ENCODE results near the gene USF1.
A peak's percentile ranks its signal among the peaks of the same experiment; 100 is the strongest.
"Not testable (repeated sequence)": the region's sequence is repeated elsewhere in the genome, so short reads cannot be mapped to it uniquely, and the experiment has no call there.

The USF1 gene

DNA sequence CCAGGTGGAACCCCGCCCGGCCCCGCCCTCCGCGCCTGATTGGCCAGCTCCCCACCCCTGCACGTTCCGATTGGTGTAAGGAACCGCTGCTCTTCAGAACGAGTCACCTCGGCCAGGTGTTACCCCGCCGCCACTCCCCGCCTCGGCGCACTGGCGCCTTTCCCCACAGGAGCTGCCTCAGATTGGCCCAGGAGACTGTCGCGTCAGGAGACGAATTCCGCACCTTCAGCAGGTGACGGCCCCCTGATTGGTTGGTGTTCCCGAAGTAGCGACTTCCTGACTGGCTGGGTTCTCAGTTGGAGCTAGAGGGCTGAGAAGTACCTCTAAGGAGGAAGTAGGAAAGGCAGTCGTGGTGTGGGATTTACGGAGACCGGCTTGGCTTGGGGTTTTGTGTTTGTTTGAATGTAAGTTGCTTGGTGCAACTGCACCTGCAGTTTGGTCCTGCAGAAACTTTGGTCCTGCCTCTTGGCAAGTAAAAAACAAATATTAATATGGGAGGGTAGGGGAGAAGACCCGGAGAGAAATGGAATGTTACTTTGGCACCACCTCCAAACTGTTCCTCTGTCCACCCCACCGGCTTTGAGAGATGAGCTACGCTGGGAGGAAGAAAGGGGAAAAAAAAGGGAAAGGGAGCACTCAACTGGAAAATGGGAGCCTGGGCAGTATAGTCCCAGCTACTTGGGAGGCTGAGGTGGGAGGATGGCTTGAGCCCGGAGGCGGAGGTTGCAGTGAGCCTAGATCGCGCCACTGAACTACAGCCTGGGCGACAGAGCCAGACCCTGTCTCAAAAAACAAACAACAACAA is 24.4 kb downstream of the USF1 start:
- H3K27ac ChIP-seq: peak overlapping the region; percentile 90

GRCh38 chr1:161020509-161021164 is 25.1 kb downstream of the USF1 start, which contains the start of gene F11R:
Gene F11R, minus strand, starts transcription at chr1:161021152. Its CDS starts 79 bp downstream, at chr1:161021073.
- peak within 1 kb of the TSS; percentile 90 for H3K27ac ChIP-seq
- TF ChIP-seq, protein P1, sequence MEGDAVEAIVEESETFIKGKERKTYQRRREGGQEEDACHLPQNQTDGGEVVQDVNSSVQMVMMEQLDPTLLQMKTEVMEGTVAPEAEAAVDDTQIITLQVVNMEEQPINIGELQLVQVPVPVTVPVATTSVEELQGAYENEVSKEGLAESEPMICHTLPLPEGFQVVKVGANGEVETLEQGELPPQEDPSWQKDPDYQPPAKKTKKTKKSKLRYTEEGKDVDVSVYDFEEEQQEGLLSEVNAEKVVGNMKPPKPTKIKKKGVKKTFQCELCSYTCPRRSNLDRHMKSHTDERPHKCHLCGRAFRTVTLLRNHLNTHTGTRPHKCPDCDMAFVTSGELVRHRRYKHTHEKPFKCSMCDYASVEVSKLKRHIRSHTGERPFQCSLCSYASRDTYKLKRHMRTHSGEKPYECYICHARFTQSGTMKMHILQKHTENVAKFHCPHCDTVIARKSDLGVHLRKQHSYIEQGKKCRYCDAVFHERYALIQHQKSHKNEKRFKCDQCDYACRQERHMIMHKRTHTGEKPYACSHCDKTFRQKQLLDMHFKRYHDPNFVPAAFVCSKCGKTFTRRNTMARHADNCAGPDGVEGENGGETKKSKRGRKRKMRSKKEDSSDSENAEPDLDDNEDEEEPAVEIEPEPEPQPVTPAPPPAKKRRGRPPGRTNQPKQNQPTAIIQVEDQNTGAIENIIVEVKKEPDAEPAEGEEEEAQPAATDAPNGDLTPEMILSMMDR (IDR thresholded peaks at IDR 0.05): 0 out of 2 replicates have a peak, but pooled peaks have one; percentile 9
- no peak for TF ChIP-seq ZFX (IDR thresholded peaks at IDR 0.05; ENCODE audit: borderline replicate concordance)

More for the DNA sequence above, 24.4 kb downstream of the USF1 start:
- no peak for TF ChIP-seq ZFX (IDR thresholded peaks at IDR 0.05; ENCODE audit: borderline replicate concordance)
- TF ChIP-seq, protein P1 (IDR thresholded peaks at IDR 0.05): no peak

- TF ChIP-seq ZFX (IDR thresholded peaks at IDR 0.05; ENCODE audit: borderline replicate concordance): no peak
- TF ChIP-seq, protein P1 (IDR thresholded peaks at IDR 0.05): no peak
- peak overlapping the region; percentile 90 for H3K27ac ChIP-seq
Observed at GRCh38 chr1:161019751-161020495, 25.9 kb downstream of the USF1 start.

GRCh38 chr1:161019111-161019660 is 26.6 kb downstream of the USF1 start:
- not testable (repeated sequence) for H3K27ac ChIP-seq

- H3K27ac ChIP-seq: no peak overlapping the region
Observed at GRCh38 chr1:161018631-161018930, 27.2 kb downstream of the USF1 start.

DNA sequence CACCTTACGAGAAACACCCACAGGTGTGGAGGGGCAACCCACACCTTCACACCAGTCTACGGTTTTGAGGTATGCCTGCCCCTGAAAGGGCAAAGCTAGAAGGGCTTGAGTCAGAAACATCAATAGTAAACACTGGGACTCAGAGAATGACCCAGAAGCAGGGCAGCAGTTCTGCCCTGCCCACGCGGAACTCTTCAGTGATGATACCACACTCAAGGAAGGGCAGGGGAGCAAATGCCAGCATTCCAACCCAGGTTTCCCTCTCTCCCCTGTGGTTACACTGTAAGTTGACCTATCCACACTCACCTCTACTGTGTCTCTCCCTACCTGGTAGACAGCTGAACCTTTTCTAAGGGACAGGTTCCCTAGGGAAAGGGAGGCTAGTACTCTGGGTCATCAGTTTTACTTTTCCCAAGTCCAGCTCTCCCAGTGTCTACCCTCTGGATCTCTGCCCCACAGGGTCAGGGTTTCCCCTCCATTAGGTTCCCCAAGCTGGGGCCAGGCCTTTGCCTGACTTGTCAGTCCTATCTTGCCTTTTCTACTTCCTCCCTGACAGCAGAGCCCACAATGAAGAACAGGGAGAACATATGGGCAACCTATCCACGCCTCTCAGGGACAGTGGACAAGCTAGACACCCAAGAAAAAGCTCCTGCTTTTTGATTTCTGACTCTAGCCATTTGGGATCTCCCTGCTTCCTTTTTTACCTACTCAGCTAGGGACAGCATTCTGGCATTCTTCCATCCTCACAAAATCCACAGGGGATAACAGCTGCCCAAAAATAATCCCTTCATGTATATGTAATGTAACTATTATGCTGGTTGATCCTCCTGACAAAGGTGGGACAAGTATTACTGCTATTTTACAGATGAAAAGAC is 27.8 kb downstream of the USF1 start:
- no peak for TF ChIP-seq ZFX (IDR thresholded peaks at IDR 0.05; ENCODE audit: borderline replicate concordance)
- TF ChIP-seq, protein P1 (IDR thresholded peaks at IDR 0.05): no peak
- H3K27ac ChIP-seq: no peak overlapping the region

More at GRCh38 chr1:161018631-161018930, 27.2 kb downstream of the USF1 start:
- TF ChIP-seq, protein P1 (IDR thresholded peaks at IDR 0.05): no peak
- TF ChIP-seq ZFX (IDR thresholded peaks at IDR 0.05; ENCODE audit: borderline replicate concordance): no peak

- H3K27ac ChIP-seq: not testable (repeated sequence)
Observed at GRCh38 chr1:161017181-161017580, 28.6 kb downstream of the USF1 start.

- peak overlapping the region; percentile 26; the same call in 1 of the 2 replicates for H3K27ac ChIP-seq
Observed at GRCh38 chr1:161016683-161017082, 29.1 kb downstream of the USF1 start.
